ENCODE measurements around the gene USP30. TPM values are rescaled to one million over a fixed set of nuclear protein-coding genes. Genes with fewer than 3 reads are reported as not detected.

The USP30 gene
- total and polyA plus RNA-seq, 8 donors: 4.8 to 11.2 (median 9.3) TPM

- WGBS, 2 donors: 76 to 88% methylated on average over 6 of the region's 6 CpGs
- FAIRE-seq (no peak), ATAC-seq (no peak), DNase-seq (no peak)
- H3K4me3 ChIP-seq: no peak overlapping the region
- no peak overlapping the region for H3K27ac ChIP-seq
- TF ChIP-seq CTCF (IDR thresholded peaks at IDR 0.05): no peak
- no peaks in the 10 kb centered on the region for H3K36me3 ChIP-seq
- H3K9me3 ChIP-seq: no peaks in the 10 kb centered on the region
- H3K27me3 ChIP-seq: no peaks in the 10 kb centered on the region
- no peaks in the 10 kb centered on the region for H3K4me1 ChIP-seq
- intact Hi-C loops (cut with DNase I): no loop called here
These were observed 37.2 kb upstream of the USP30 start for GRCh38 chr12:109014984-109015765.

- no peak for ATAC-seq
- no peak for FAIRE-seq
- DNase-seq: no peak
- no peaks in the 10 kb centered on the region for H3K9me3 ChIP-seq
- TF ChIP-seq CTCF (IDR thresholded peaks at IDR 0.05): no peak
- no peaks in the 10 kb centered on the region for H3K27me3 ChIP-seq
- no peaks in the 10 kb centered on the region for H3K4me1 ChIP-seq
- WGBS, 2 donors: 49 to 68% methylated on average over 8 of the region's 8 CpGs
- H3K27ac ChIP-seq: no peak overlapping the region
- H3K4me3 ChIP-seq: no peak overlapping the region
- H3K36me3 ChIP-seq: no peaks in the 10 kb centered on the region
- intact Hi-C loops (cut with DNase I): no loop called here
These were observed 36.4 kb upstream of the USP30 start for GRCh38 chr12:109016016-109016415.

GRCh38 chr12:109016978-109017377 is 35.4 kb upstream of the USP30 start:
- DNase-seq (no peak), FAIRE-seq (no peak), ATAC-seq (no peak)
- Histone ChIP-seq H3K9me3 (no peaks in the 10 kb centered on the region), H3K4me3 (no peak overlapping the region), H3K36me3 (no peaks in the 10 kb centered on the region), H3K27me3 (no peaks in the 10 kb centered on the region), H3K4me1 (no peaks in the 10 kb centered on the region), H3K27ac (no peak overlapping the region)
- intact Hi-C loops (cut with DNase I): no loop called here
- WGBS, 2 donors: 67 to 78% methylated on average over 6 of the region's 6 CpGs
- TF ChIP-seq CTCF (IDR thresholded peaks at IDR 0.05): no peak

GRCh38 chr12:109018296-109018695 is 34.1 kb upstream of the USP30 start:
- Histone ChIP-seq H3K27me3 (no peaks in the 10 kb centered on the region), H3K27ac (no peak overlapping the region), H3K9me3 (no peaks in the 10 kb centered on the region), H3K4me3 (no peak overlapping the region), H3K4me1 (no peaks in the 10 kb centered on the region), H3K36me3 (no peaks in the 10 kb centered on the region)
- intact Hi-C loops (cut with DNase I): no loop called here
- DNase-seq: no peak
- WGBS, 2 donors: 40 to 49% methylated on average over 4 of the region's 4 CpGs
- FAIRE-seq: no peak
- no peak for ATAC-seq
- no peak for TF ChIP-seq CTCF (IDR thresholded peaks at IDR 0.05)

GRCh38 chr12:109020146-109020795 is 32.1 kb upstream of the USP30 start:
- no peak for TF ChIP-seq CTCF (IDR thresholded peaks at IDR 0.05)
- Histone ChIP-seq H3K9me3 (no peaks in the 10 kb centered on the region), H3K4me1 (no peaks in the 10 kb centered on the region), H3K27ac (no peak overlapping the region), H3K36me3 (no peaks in the 10 kb centered on the region), H3K4me3 (no peak overlapping the region), H3K27me3 (no peaks in the 10 kb centered on the region)
- no peak for FAIRE-seq
- WGBS, 2 donors: 52 to 53% methylated on average over 7 of the region's 7 CpGs
- ATAC-seq: peak in 1 of 4 donors; percentile 39
- no peak for DNase-seq
- intact Hi-C loops (cut with DNase I): no loop called here
